ENCODE measurements around the gene TANC1.

DNA sequence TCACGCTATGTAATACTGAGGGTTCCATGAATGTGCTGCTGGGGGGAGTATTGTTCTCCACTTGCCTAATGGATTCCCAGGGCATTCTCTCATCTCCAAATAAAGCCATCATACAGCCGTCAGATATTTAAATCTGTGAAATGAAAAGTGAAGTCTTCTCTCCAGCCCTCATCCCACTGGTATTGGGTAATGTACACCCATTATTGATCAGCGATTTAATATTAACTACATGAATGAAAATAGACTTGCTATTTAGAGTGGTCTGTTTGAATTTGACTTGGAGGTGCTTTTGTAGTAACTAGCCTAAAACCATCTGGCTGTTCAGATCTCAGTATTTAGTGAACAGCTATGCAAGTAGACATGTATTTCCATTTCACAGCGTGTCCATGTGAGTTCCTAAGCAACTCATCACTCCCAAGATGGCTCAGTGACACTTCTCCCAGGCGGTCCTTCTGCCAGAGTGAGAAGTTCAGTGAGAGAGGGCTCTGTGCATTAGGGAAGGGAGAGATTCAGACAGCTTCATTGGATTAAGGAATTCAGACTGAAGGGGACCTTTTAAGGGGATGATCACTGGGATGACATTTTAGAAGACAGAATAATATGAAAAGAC is 177.4 kb downstream of the TANC1 start:
- TF ChIP-seq POLR2A (IDR thresholded peaks at IDR 0.05; ENCODE audit: low read length) (no peak), FOSB (CRISPR knock-in tag; IDR thresholded peaks at IDR 0.05) (no peak), ZNF302 (CRISPR knock-in tag; IDR thresholded peaks at IDR 0.05) (no peak), SMC3 (IDR thresholded peaks at IDR 0.05) (no peak)
- TF ChIP-seq, protein P1, sequence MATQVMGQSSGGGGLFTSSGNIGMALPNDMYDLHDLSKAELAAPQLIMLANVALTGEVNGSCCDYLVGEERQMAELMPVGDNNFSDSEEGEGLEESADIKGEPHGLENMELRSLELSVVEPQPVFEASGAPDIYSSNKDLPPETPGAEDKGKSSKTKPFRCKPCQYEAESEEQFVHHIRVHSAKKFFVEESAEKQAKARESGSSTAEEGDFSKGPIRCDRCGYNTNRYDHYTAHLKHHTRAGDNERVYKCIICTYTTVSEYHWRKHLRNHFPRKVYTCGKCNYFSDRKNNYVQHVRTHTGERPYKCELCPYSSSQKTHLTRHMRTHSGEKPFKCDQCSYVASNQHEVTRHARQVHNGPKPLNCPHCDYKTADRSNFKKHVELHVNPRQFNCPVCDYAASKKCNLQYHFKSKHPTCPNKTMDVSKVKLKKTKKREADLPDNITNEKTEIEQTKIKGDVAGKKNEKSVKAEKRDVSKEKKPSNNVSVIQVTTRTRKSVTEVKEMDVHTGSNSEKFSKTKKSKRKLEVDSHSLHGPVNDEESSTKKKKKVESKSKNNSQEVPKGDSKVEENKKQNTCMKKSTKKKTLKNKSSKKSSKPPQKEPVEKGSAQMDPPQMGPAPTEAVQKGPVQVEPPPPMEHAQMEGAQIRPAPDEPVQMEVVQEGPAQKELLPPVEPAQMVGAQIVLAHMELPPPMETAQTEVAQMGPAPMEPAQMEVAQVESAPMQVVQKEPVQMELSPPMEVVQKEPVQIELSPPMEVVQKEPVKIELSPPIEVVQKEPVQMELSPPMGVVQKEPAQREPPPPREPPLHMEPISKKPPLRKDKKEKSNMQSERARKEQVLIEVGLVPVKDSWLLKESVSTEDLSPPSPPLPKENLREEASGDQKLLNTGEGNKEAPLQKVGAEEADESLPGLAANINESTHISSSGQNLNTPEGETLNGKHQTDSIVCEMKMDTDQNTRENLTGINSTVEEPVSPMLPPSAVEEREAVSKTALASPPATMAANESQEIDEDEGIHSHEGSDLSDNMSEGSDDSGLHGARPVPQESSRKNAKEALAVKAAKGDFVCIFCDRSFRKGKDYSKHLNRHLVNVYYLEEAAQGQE (IDR thresholded peaks at IDR 0.05), result no peak

Data from A549 (cell line).